Measurements from ENCODE around the gene CCDC9.
"Not testable (repeated sequence)": the region's sequence is repeated elsewhere in the genome, so short reads cannot be mapped to it uniquely, and the experiment has no call there.

The CCDC9 gene

GRCh38 chr19:47261946-47262793, 5.8 kb downstream of the CCDC9 start:
- DNase-seq, result not testable (repeated sequence)

GRCh38 chr19:47264629-47265028, 8.3 kb downstream of the CCDC9 start:
- no peak for DNase-seq

- no peak for DNase-seq
Measured at GRCh38 chr19:47266401-47266941, 10.1 kb downstream of the CCDC9 start.

GRCh38 chr19:47267350-47267759, 11.0 kb downstream of the CCDC9 start:
- no peak for DNase-seq

- DNase-seq, result no peak
Measured at GRCh38 chr19:47268028-47268427, 11.7 kb downstream of the CCDC9 start.

- DNase-seq, result no peak
Measured at GRCh38 chr19:47269596-47269995, 13.3 kb downstream of the CCDC9 start.

GRCh38 chr19:47270408-47270807, 14.1 kb downstream of the CCDC9 start:
- DNase-seq, result no peak

- no peak for DNase-seq
Measured at GRCh38 chr19:47271949-47272348, 15.6 kb downstream of the CCDC9 start.

GRCh38 chr19:47272448-47273312, 16.4 kb downstream of the CCDC9 start:
- no peak for DNase-seq

- DNase-seq, result peak; percentile 99
Measured at GRCh38 chr19:47273313-47274070, 17.2 kb downstream of the CCDC9 start.

GRCh38 chr19:47274071-47274890, 18.0 kb downstream of the CCDC9 start, which contains the start of gene INAFM1:
Gene INAFM1, plus strand, starts transcription at chr19:47274885. Its CDS starts 35 bp downstream, at chr19:47274920.
- peak; percentile 99 for DNase-seq

- DNase-seq, result peak; percentile 66
Measured at GRCh38 chr19:47274891-47275761, 18.8 kb downstream of the CCDC9 start.

- peak; percentile 70 for DNase-seq
Measured at GRCh38 chr19:47275791-47276461, 19.6 kb downstream of the CCDC9 start.

GRCh38 chr19:47276513-47276912, 20.2 kb downstream of the CCDC9 start:
- DNase-seq, result not testable (repeated sequence)

GRCh38 chr19:47280183-47280797, 24.0 kb downstream of the CCDC9 start:
- peak; percentile 81 for DNase-seq

GRCh38 chr19:47283405-47284059, 27.2 kb downstream of the CCDC9 start:
- DNase-seq, result no peak

- no peak for DNase-seq
Measured at GRCh38 chr19:47284324-47284899, 28.1 kb downstream of the CCDC9 start.

GRCh38 chr19:47296036-47296435, 39.7 kb downstream of the CCDC9 start:
- DNase-seq, result peak; percentile 90

GRCh38 chr19:47300867-47301266, 44.5 kb downstream of the CCDC9 start:
- not testable (repeated sequence) for DNase-seq
